ENCODE results near the gene MTREX. TPM values are rescaled to one million over a fixed set of nuclear protein-coding genes. Genes with fewer than 3 reads are reported as not detected.

MTREX gene
- total and polyA plus RNA-seq, 3 donors from 2014 or later: 33.7 to 126 (median 108) TPM

GRCh38 chr5:55429221-55429612 is 121.4 kb downstream of the MTREX start:
- intact Hi-C loops (cut with DNase I; ENCODE audit: low total_unique reads): no loop called here
- TF ChIP-seq, protein P1, sequence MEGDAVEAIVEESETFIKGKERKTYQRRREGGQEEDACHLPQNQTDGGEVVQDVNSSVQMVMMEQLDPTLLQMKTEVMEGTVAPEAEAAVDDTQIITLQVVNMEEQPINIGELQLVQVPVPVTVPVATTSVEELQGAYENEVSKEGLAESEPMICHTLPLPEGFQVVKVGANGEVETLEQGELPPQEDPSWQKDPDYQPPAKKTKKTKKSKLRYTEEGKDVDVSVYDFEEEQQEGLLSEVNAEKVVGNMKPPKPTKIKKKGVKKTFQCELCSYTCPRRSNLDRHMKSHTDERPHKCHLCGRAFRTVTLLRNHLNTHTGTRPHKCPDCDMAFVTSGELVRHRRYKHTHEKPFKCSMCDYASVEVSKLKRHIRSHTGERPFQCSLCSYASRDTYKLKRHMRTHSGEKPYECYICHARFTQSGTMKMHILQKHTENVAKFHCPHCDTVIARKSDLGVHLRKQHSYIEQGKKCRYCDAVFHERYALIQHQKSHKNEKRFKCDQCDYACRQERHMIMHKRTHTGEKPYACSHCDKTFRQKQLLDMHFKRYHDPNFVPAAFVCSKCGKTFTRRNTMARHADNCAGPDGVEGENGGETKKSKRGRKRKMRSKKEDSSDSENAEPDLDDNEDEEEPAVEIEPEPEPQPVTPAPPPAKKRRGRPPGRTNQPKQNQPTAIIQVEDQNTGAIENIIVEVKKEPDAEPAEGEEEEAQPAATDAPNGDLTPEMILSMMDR (IDR thresholded peaks at IDR 0.05): no peak
- no peak for TF ChIP-seq POLR2A (IDR thresholded peaks at IDR 0.05)

DNA sequence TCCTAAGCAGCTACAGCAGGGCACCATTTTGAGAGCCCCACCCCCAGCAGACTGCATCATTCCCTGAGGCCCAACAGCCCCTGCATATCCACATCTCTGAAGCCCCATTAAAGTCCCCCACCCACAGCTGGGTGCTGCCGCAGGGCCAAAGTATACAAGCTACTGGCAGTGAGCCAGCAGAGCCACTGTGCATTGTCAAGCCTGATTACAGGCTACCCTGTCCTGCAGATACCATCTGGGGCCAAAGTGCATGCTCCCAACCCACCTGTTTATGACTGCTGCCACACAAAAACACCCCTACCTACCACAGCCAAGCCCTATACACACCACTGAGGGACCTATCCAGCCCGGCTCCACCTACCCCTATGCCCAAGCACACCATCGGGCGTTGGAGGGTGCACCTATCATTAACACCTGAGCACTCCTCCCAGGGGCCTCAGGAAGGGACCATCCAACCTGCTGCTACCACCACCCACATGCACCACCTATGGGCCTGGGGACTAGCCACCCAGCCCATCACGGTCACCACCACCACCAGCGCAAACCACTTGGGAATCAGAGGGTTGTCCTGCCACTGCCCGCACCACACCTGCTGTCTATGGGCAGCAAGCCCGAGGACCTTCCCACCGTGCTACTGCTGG is 121.9 kb downstream of the MTREX start:
- intact Hi-C loops (cut with DNase I; ENCODE audit: low total_unique reads): no loop called here
- Histone ChIP-seq H3K36me3 (ENCODE audit: low read depth, missing control alignments) (no peaks in the 10 kb centered on the region), H3K4me1 (no peaks in the 10 kb centered on the region), H3K27ac (no peak overlapping the region), H3K9me3 (no peaks in the 10 kb centered on the region), H3K27me3 (no peaks in the 10 kb centered on the region), H3K4me3 (no peak overlapping the region)
- WGBS, 2 donors: 93 to 94% methylated on average over 5 to 9 of the region's 9 CpGs
- DNase-seq: no peak
- TF ChIP-seq POLR2A (IDR thresholded peaks at IDR 0.05): no peak
- TF ChIP-seq, protein P1 (IDR thresholded peaks at IDR 0.05): no peak

More at GRCh38 chr5:55429221-55429612, 121.4 kb downstream of the MTREX start:
- 50% methylated on average over 2 of the region's 2 CpGs for WGBS, 2 donors
- Histone ChIP-seq H3K27ac (no peak overlapping the region), H3K9me3 (no peaks in the 10 kb centered on the region), H3K4me1 (no peaks in the 10 kb centered on the region), H3K27me3 (no peaks in the 10 kb centered on the region), H3K4me3 (no peak overlapping the region), H3K36me3 (ENCODE audit: low read depth, missing control alignments) (no peaks in the 10 kb centered on the region)
- DNase-seq: no peak

GRCh38 chr5:55432549-55432948 is 124.8 kb downstream of the MTREX start:
- Histone ChIP-seq H3K9me3 (no peaks in the 10 kb centered on the region), H3K36me3 (ENCODE audit: low read depth, missing control alignments) (no peaks in the 10 kb centered on the region), H3K27me3 (no peaks in the 10 kb centered on the region), H3K4me3 (no peak overlapping the region), H3K27ac (no peak overlapping the region), H3K4me1 (peaks cover 2% of the 10 kb centered on the region)
- intact Hi-C loops (cut with DNase I; ENCODE audit: low total_unique reads): no loop called here
- DNase-seq: no peak
- WGBS, 2 donors: 87 to 93% methylated on average over 4 of the region's 4 CpGs
- no peak for TF ChIP-seq POLR2A (IDR thresholded peaks at IDR 0.05)
- TF ChIP-seq, protein P1 (IDR thresholded peaks at IDR 0.05): no peak

DNA sequence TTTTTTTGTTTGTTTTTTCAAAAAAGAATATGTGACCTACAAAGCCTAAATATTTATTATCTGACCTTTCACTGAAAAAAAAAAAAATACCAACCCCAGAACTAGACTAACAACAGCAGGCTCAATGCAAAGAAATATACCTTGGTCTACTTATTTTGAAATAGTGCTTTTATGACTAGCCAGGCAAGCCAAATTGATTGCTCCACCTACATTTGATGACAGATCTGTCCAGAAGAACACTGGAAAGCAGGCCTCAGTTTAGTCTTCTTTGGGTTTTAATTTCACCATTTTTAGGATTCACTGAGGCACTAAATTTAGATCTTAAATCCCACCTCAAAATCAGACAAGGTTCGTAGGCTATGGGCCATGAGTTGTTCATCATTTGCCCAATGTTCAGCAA is 129.7 kb downstream of the MTREX start:
- H3K4me1 ChIP-seq: peaks cover 20% of the 10 kb centered on the region
- 69 to 91% methylated on average over 1 of the region's 1 CpG for WGBS, 2 donors
- H3K27ac ChIP-seq: peak overlapping the region in 1 of 2 donors; percentile 70
- intact Hi-C loops (cut with DNase I; ENCODE audit: low total_unique reads): no loop called here
- no peak for DNase-seq
- no peak for TF ChIP-seq POLR2A (IDR thresholded peaks at IDR 0.05)
- TF ChIP-seq, protein P1 (IDR thresholded peaks at IDR 0.05): no peak
- no peaks in the 10 kb centered on the region for H3K36me3 ChIP-seq (ENCODE audit: low read depth, missing control alignments)
- no peaks in the 10 kb centered on the region for H3K27me3 ChIP-seq
- no peak overlapping the region for H3K4me3 ChIP-seq
- no peaks in the 10 kb centered on the region for H3K9me3 ChIP-seq

DNA sequence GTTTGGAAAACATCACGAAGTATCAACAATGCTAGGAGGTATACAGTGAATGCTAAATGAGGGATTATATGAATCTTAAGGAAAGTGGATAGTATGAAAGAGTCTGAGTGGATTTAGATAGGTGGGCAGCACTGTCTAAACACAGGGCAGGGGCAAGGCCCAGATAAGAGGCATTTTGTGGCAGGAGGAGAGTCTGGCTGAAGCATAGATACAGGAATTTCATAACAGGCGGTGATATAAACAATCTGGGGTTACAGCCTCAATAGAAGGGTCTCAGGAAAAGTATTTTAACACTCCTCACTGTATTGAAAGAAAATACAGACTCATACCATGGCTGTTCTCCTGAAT is 130.0 kb downstream of the MTREX start:
- Histone ChIP-seq H3K27ac (peak overlapping the region in 1 of 2 donors; percentile 70), H3K36me3 (ENCODE audit: low read depth, missing control alignments) (no peaks in the 10 kb centered on the region), H3K4me1 (peaks cover 20% of the 10 kb centered on the region), H3K9me3 (no peaks in the 10 kb centered on the region), H3K27me3 (no peaks in the 10 kb centered on the region), H3K4me3 (no peak overlapping the region)
- DNase-seq: no peak
- intact Hi-C loops (cut with DNase I; ENCODE audit: low total_unique reads): no loop called here
- TF ChIP-seq, protein P1 (IDR thresholded peaks at IDR 0.05): no peak
- TF ChIP-seq POLR2A (IDR thresholded peaks at IDR 0.05): no peak
- WGBS, 2 donors: 89 to 90% methylated on average over 2 of the region's 2 CpGs

All from testis (tissue), 3 donors.